ENCODE data around the gene ARHGEF2.

ARHGEF2 gene

DNA sequence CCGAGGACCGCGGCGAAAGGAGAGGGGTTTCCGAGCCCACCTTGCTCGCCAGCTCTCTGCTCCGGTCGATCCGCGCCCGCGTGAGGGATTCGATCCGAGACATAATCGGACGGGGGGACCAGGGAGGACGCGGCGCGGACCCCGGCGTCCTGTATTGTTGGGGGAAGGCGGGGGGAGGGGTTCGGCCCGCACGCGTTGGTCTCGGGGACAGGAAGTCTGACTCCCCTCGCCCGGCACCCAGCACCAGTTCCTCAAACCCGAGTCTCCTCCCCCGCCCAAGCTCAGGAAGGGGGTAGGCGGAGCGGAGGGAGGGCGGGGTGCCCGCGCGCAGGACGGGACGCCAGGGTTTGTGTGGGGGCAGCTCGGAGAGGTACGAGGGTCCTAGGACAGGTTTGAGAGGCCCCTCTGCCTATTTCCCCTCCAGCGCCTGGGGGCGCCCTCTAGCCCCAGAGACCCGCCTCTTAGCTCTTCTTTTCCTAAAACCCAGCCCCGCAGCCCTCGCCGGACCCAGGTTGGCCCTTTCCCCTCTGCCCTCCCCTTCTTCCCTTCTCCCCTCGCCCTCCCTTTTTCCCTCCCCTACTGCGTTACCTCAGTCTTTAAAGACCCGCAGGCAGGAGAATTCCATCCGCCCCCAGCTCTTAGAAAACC, at the start of gene ARHGEF2:
Gene ARHGEF2 (minus strand): TSS at position 223 of the 648 bp plus-strand sequence. CDS start 120 bp downstream, at position 103.
- Mint-ChIP-seq H3K36me3 (no peaks in the 10 kb centered on the region), H3K4me3 (peak within 1 kb of the TSS; percentile 90), H3K27me3 (no peaks in the 10 kb centered on the region), H3K4me1 (ENCODE audit: low read depth) (peaks cover 68% of the 10 kb centered on the region), H3K9me3 (ENCODE audit: low read depth) (no peaks in the 10 kb centered on the region), H3K27ac (peak within 1 kb of the TSS; percentile 95)

- no peaks in the 10 kb centered on the region for H3K27me3 Mint-ChIP-seq
- H3K9me3 Mint-ChIP-seq (ENCODE audit: low read depth), result no peaks in the 10 kb centered on the region
- peaks cover 10% of the 10 kb centered on the region for H3K4me1 Mint-ChIP-seq (ENCODE audit: low read depth)
- H3K27ac Mint-ChIP-seq, result no peak overlapping the region
- H3K36me3 Mint-ChIP-seq, result no peaks in the 10 kb centered on the region
- H3K4me3 Mint-ChIP-seq, result no peak overlapping the region
These were observed 48.2 kb upstream of the ARHGEF2 start for GRCh38 chr1:156026588-156026987.

GRCh38 chr1:156025876-156026275, 47.5 kb upstream of the ARHGEF2 start:
- H3K36me3 Mint-ChIP-seq, result no peaks in the 10 kb centered on the region

GRCh38 chr1:156024801-156025200, 46.5 kb upstream of the ARHGEF2 start:
- Mint-ChIP-seq H3K4me1 (ENCODE audit: low read depth) (peaks cover 22% of the 10 kb centered on the region), H3K36me3 (peaks cover 3% of the 10 kb centered on the region), H3K4me3 (no peak overlapping the region), H3K9me3 (ENCODE audit: low read depth) (no peaks in the 10 kb centered on the region), H3K27ac (no peak overlapping the region), H3K27me3 (no peaks in the 10 kb centered on the region)

More at GRCh38 chr1:156025876-156026275, 47.5 kb upstream of the ARHGEF2 start:
- peaks cover 14% of the 10 kb centered on the region for H3K4me1 Mint-ChIP-seq (ENCODE audit: low read depth)
- no peak overlapping the region for H3K4me3 Mint-ChIP-seq
- H3K27me3 Mint-ChIP-seq, result no peaks in the 10 kb centered on the region
- H3K9me3 Mint-ChIP-seq (ENCODE audit: low read depth), result no peaks in the 10 kb centered on the region
- H3K27ac Mint-ChIP-seq, result no peak overlapping the region

GRCh38 chr1:156021954-156022353, 43.6 kb upstream of the ARHGEF2 start:
- Mint-ChIP-seq H3K36me3 (peaks cover 8% of the 10 kb centered on the region), H3K27ac (no peak overlapping the region), H3K4me3 (peak overlapping the region; percentile 59), H3K9me3 (ENCODE audit: low read depth) (no peaks in the 10 kb centered on the region), H3K27me3 (no peaks in the 10 kb centered on the region), H3K4me1 (ENCODE audit: low read depth) (peaks cover 33% of the 10 kb centered on the region)

DNA sequence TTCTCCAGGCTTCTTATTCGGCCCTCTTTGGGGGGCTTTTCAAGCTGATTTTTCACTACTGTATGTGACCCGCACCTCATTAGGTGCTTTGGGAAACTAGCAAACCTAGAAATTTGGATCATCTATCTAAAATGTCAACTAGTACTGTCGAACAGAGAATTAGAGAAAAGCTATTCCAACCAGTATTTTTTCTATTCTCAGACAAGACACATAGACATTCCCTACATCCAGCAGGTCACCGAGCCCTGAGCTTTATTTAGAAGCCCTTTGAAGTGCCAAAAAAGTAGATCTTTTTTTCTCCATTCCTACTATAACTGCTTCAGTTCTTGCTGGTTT, 42.7 kb upstream of the ARHGEF2 start:
- peak overlapping the region; percentile 95 for H3K27ac Mint-ChIP-seq
- H3K36me3 Mint-ChIP-seq, result peaks cover 8% of the 10 kb centered on the region
- H3K9me3 Mint-ChIP-seq (ENCODE audit: low read depth), result no peaks in the 10 kb centered on the region
- no peaks in the 10 kb centered on the region for H3K27me3 Mint-ChIP-seq
- peak overlapping the region; percentile 94 for H3K4me3 Mint-ChIP-seq
- H3K4me1 Mint-ChIP-seq (ENCODE audit: low read depth), result peaks cover 31% of the 10 kb centered on the region

- no peaks in the 10 kb centered on the region for H3K9me3 Mint-ChIP-seq (ENCODE audit: low read depth)
- H3K4me1 Mint-ChIP-seq (ENCODE audit: low read depth), result peaks cover 27% of the 10 kb centered on the region
- H3K36me3 Mint-ChIP-seq, result peaks cover 8% of the 10 kb centered on the region
- peak within 1 kb of the TSS; percentile 94 for H3K4me3 Mint-ChIP-seq
- no peaks in the 10 kb centered on the region for H3K27me3 Mint-ChIP-seq
- peak within 1 kb of the TSS; percentile 95 for H3K27ac Mint-ChIP-seq
These were observed 42.1 kb upstream of the ARHGEF2 start, which contains the start of gene SSR2 for GRCh38 chr1:156020293-156021092. TSS of gene SSR2 (minus strand) at chr1:156020951. CDS start at chr1:156020167, 784 bp downstream.

DNA sequence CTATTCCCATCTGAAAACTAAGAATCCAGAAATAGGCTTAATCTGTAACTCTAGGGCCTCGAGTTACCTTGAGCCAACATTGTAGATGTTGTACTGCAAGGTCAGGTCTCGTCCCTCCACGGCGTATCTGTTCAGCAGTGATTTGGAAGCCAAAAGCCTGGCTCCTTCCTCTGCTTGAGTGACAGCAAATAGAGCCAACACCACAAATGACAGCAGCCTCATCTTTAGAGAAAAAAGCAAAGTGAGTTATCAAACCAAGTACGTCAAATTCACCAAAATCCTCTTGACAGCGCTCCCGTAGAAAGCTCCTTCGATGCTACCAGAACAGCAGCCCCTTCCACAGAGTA, 41.6 kb upstream of the ARHGEF2 start:
- H3K4me1 Mint-ChIP-seq (ENCODE audit: low read depth), result peaks cover 27% of the 10 kb centered on the region
- peak overlapping the region; percentile 94 for H3K4me3 Mint-ChIP-seq
- H3K27ac Mint-ChIP-seq, result peak overlapping the region; percentile 95
- peaks cover 8% of the 10 kb centered on the region for H3K36me3 Mint-ChIP-seq
- H3K9me3 Mint-ChIP-seq (ENCODE audit: low read depth), result no peaks in the 10 kb centered on the region
- H3K27me3 Mint-ChIP-seq, result no peaks in the 10 kb centered on the region

DNA sequence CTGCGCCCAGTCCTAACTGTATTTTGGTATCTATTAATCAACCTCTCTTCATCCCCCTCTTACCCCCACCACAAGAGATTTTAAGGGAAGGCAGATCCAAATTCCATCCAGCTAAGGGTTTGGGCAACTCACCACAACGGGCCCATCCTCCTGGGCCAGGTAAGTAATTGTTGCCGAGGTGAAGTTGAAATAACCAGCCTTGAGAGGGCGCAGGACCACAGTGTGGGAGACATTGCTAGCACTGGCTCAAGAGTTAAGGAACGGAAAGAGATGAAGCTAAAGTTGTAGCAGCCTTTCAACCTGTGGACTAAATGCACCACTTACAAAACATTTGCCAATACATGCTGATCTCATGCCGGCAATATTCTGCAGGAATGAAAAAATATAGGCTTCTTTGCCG, 36.5 kb upstream of the ARHGEF2 start:
- Mint-ChIP-seq H3K9me3 (ENCODE audit: low read depth) (no peaks in the 10 kb centered on the region), H3K4me3 (no peak overlapping the region), H3K4me1 (ENCODE audit: low read depth) (peaks cover 18% of the 10 kb centered on the region), H3K27me3 (no peaks in the 10 kb centered on the region), H3K36me3 (peaks cover 14% of the 10 kb centered on the region), H3K27ac (no peak overlapping the region)

DNA sequence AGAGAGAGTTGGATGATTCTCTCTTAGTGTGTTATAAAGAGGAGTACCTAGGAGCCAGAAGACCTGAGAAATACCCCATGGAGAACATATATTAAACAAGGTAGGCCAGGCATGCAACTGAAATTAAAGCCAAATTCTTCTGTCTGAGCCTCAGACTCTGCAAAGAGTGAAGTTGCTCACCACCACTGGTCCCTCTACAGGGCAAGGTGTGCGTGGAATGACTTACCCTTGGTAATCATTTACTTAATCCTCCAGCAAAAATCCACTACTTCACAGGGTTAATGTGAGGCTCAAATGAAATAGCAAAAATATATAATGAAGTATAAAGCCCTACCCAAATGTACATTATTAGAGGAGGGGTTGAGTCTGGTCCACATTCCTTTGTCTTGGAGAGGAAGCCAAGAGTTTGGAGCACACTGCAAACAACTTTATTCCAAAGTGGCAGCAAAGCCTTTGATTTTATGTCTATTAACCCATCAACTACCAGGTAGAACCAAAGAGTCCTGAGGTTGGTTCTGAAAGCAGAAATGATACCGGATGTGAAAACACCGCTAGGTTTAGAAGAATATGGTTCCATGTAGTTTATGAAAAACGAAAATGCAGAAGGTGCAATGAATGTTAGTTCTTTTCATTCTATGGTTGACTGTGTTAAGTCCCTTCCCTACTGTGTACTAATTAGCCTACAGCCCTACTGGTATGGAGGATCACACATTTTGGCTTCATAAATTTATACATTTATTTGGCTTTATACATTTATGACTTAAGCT, 33.9 kb upstream of the ARHGEF2 start:
- no peak overlapping the region for H3K27ac Mint-ChIP-seq
- H3K36me3 Mint-ChIP-seq, result peaks cover 11% of the 10 kb centered on the region

GRCh38 chr1:156009404-156009803, 31.1 kb upstream of the ARHGEF2 start:
- Mint-ChIP-seq H3K27ac (peak overlapping the region; percentile 10), H3K4me1 (ENCODE audit: low read depth) (peaks cover 21% of the 10 kb centered on the region), H3K9me3 (ENCODE audit: low read depth) (no peaks in the 10 kb centered on the region), H3K4me3 (no peak overlapping the region), H3K27me3 (no peaks in the 10 kb centered on the region), H3K36me3 (peaks cover 11% of the 10 kb centered on the region)

More for the DNA sequence above, 33.9 kb upstream of the ARHGEF2 start:
- no peaks in the 10 kb centered on the region for H3K9me3 Mint-ChIP-seq (ENCODE audit: low read depth)
- H3K4me1 Mint-ChIP-seq (ENCODE audit: low read depth), result peaks cover 8% of the 10 kb centered on the region
- H3K27me3 Mint-ChIP-seq, result no peaks in the 10 kb centered on the region
- H3K4me3 Mint-ChIP-seq, result no peak overlapping the region

DNA sequence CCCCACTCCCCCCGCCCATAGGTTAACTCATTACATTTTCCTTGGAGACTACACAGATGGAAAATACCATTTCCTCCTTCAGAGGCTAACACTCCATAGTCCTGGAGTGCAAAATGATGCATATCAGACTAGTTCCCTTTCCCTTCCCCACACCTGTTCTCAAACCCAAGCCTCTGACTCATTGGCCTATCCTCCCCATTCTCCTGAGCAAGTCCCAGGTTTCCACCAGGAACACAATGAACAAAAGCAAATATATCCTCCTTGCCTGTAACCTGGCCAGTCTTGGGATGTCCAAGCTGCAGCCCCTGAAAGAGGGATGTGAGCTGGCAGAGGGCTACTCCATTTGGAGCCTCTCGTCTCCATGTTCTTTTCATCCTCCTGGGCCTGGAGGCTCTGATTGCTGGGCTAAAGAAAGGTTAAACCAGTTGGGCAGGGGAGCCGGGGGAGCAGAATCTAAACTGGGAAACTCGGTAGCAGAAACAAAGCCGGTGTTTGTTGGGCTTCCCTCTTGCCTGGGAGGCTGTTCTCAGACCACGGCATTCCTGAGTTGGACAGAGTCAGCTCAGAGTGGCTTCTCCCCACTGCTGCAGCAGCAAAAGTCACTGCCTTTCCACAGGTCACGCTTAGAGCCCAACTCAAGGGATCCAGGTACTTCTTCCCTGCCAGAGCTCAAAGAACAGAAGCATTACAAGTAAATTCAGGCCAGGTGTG, 28.5 kb upstream of the ARHGEF2 start:
- H3K9me3 Mint-ChIP-seq (ENCODE audit: low read depth), result no peaks in the 10 kb centered on the region
- peaks cover 7% of the 10 kb centered on the region for H3K36me3 Mint-ChIP-seq
- H3K4me3 Mint-ChIP-seq, result no peak overlapping the region
- H3K4me1 Mint-ChIP-seq (ENCODE audit: low read depth), result peaks cover 19% of the 10 kb centered on the region
- no peak overlapping the region for H3K27ac Mint-ChIP-seq
- H3K27me3 Mint-ChIP-seq, result no peaks in the 10 kb centered on the region

- H3K4me3 Mint-ChIP-seq, result peak overlapping the region; percentile 23
- H3K36me3 Mint-ChIP-seq, result peaks cover 3% of the 10 kb centered on the region
- peak overlapping the region; percentile 76 for H3K27ac Mint-ChIP-seq
- peaks cover 19% of the 10 kb centered on the region for H3K4me1 Mint-ChIP-seq (ENCODE audit: low read depth)
- no peaks in the 10 kb centered on the region for H3K27me3 Mint-ChIP-seq
- H3K9me3 Mint-ChIP-seq (ENCODE audit: low read depth), result no peaks in the 10 kb centered on the region
These were observed 26.7 kb upstream of the ARHGEF2 start for GRCh38 chr1:156004843-156005584.

DNA sequence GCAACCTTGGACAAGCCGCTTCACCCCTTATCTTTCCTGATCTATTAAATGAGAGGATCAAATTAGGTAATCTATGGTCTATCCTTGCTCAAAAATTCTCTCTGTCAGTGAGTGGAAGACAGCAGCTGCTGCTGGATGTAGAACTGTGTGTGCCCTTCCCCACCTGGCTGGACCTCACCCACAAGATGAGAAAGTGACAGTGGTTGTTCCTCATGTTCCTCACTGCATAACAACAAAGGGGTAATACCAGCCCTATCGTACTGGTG, 25.5 kb upstream of the ARHGEF2 start:
- peaks cover 19% of the 10 kb centered on the region for H3K4me1 Mint-ChIP-seq (ENCODE audit: low read depth)
- no peak overlapping the region for H3K4me3 Mint-ChIP-seq
- H3K36me3 Mint-ChIP-seq, result peaks cover 3% of the 10 kb centered on the region
- no peaks in the 10 kb centered on the region for H3K27me3 Mint-ChIP-seq
- H3K27ac Mint-ChIP-seq, result no peak overlapping the region
- no peaks in the 10 kb centered on the region for H3K9me3 Mint-ChIP-seq (ENCODE audit: low read depth)
